Endothelial cell (in vitro differentiated cells): Measurements from ENCODE around the gene SYNGR1. TPM values are rescaled to one million over a fixed set of nuclear protein-coding genes. Genes with fewer than 3 reads are reported as not detected.
"Not testable (repeated sequence)": the region's sequence is repeated elsewhere in the genome, so short reads cannot be mapped to it uniquely, and the experiment has no call there.

ENCODE experiments used
- DNase-seq: peaks from one replicate; pipeline ENCODE4 v3.0.0; 2021; ENCODE audit warnings: low spot score
- H3K27ac Mint-ChIP-seq: one replicate; pipeline ENCODE4 v1.8.0; 2021; ENCODE audit warnings: mixed read lengths, inconsistent platforms; ENCODE audit not compliant: unreplicated experiment
- H3K27me3 Mint-ChIP-seq: one replicate; pipeline ENCODE4 v1.8.0; 2021; ENCODE audit warnings: mild to moderate bottlenecking, moderate library complexity, mixed read lengths, inconsistent platforms; ENCODE audit not compliant: unreplicated experiment
- H3K36me3 Mint-ChIP-seq: one replicate; pipeline ENCODE4 v1.8.0; 2021; ENCODE audit warnings: mild to moderate bottlenecking, low read depth, mixed read lengths, inconsistent platforms; ENCODE audit not compliant: unreplicated experiment
- H3K4me1 Mint-ChIP-seq: one replicate; pipeline ENCODE4 v1.8.0; 2021; ENCODE audit warnings: mild to moderate bottlenecking, mixed read lengths, inconsistent platforms; ENCODE audit not compliant: unreplicated experiment
- H3K4me3 Mint-ChIP-seq: one replicate; pipeline ENCODE4 v1.8.0; 2021; ENCODE audit warnings: mild to moderate bottlenecking, mixed read lengths, inconsistent platforms; ENCODE audit not compliant: unreplicated experiment
- H3K9me3 Mint-ChIP-seq: one replicate; pipeline ENCODE4 v1.8.0; 2021; ENCODE audit warnings: mixed read lengths, inconsistent platforms; ENCODE audit not compliant: unreplicated experiment
- CTCF ChIP-seq: fragments of 200-600 bp; sonication (generic); IDR thresholded peaks from one replicate; pipeline ENCODE4 v1.5.0; 2021; ENCODE audit warnings: antibody characterized with exemption; ENCODE audit not compliant: unreplicated experiment
- total RNA-seq: library from RNA; stranded (reverse); fragmentation: NEBNext Ultra II Directional; extraction: Animal tissue kit (Norgen Biotek cat#: 25700); gene quantifications from one replicate; pipeline ENCODE4 v1.2.1, GENCODE V29; 2021; ENCODE audit not compliant: unreplicated experiment

SYNGR1 gene
- total RNA-seq, 1 donor from 2014 or later = 2.9 TPM

DNA sequence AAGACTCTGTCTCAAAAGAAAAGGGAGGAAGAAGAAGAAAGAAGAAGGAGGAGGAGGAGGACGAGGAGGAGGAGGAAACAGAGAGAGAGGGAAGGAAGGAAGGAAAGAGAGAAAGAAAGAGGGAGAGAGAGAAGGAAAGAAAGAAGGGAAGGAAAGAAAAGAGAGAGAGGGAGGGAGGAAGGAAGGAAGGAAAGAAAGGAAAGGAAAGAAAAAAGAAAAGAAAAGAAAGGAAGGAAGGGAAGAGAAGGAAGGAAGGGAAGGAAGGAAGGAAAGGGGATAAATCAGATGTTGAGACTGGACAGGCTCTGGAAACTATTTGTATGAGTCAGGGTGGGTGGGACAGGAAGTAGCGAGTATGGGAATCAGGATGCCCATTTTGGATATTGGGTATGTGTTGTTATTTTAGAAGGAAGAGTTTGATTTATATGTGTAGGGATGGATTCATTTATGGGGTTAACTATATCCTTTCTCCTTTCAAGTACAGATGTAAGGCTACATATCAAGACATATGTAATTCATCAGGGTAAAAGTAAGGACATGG lies 24.3 kb upstream of the SYNGR1 start:
- peak overlapping the region; percentile 63 for H3K27ac Mint-ChIP-seq
- no peaks in the 10 kb centered on the region for H3K4me1 Mint-ChIP-seq

GRCh38 chr22:39327995-39328754 lies 21.6 kb upstream of the SYNGR1 start:
- Mint-ChIP-seq H3K9me3 (no peaks in the 10 kb centered on the region), H3K36me3 (no peaks in the 10 kb centered on the region), H3K4me3 (no peak overlapping the region), H3K27ac (no peak overlapping the region), H3K27me3 (no peaks in the 10 kb centered on the region), H3K4me1 (no peaks in the 10 kb centered on the region)
- no peak for DNase-seq
- no peak for TF ChIP-seq CTCF

More for the DNA sequence above, 24.3 kb upstream of the SYNGR1 start:
- Mint-ChIP-seq H3K4me3 (no peak overlapping the region), H3K36me3 (no peaks in the 10 kb centered on the region), H3K27me3 (no peaks in the 10 kb centered on the region), H3K9me3 (no peaks in the 10 kb centered on the region)
- TF ChIP-seq CTCF = no peak
- DNase-seq = no peak

DNA sequence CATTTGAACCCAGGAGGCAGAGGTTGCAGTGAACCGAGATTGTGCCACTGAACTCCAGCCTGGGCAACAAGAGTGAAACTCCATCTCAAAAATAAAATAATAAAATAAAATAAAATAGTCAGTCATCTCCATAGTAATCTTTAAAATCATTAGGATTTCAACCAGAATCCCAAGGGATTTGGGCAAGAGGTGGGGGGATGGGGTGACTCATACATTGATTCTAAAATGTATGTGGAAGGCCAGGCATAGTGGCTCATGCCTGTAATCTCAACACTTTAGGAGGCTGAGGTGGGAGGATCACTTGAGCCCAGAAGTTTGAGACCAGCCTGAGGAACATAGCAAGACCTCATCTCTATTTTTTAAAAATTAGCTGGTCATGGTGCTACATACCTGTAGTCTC lies 19.2 kb upstream of the SYNGR1 start:
- not testable (repeated sequence) for H3K4me3 Mint-ChIP-seq, H3K36me3 Mint-ChIP-seq, H3K4me1 Mint-ChIP-seq, DNase-seq, H3K27me3 Mint-ChIP-seq, H3K27ac Mint-ChIP-seq, H3K9me3 Mint-ChIP-seq

- DNase-seq = no peak
- no peak for TF ChIP-seq CTCF
- no peak overlapping the region for H3K4me3 Mint-ChIP-seq
- no peaks in the 10 kb centered on the region for H3K27me3 Mint-ChIP-seq
- H3K9me3 Mint-ChIP-seq = no peaks in the 10 kb centered on the region
- no peak overlapping the region for H3K27ac Mint-ChIP-seq
- H3K4me1 Mint-ChIP-seq = no peaks in the 10 kb centered on the region
- H3K36me3 Mint-ChIP-seq = no peaks in the 10 kb centered on the region
Observed at GRCh38 chr22:39332441-39333064, 17.2 kb upstream of the SYNGR1 start.

DNA sequence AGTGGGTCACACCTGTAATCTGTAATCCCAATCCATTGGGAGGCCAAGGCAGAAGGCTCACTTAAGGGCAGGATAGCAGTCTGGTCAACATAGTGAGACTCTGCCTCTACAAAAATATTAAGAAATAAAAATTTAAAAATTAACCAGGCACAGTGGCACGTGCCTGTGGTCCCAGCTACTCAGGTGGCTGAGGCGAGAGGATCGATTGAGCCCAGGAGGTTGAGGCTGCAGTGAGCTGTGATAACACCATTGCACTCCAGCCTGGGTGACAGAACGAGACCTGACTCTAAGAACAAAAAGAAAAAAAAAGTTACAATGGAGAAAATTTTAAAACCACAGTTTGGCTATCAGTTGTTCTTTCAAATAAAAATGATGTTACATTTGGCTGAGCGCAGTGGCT lies 13.4 kb upstream of the SYNGR1 start:
- no peak for TF ChIP-seq CTCF
- Mint-ChIP-seq H3K4me1 (no peaks in the 10 kb centered on the region), H3K27me3 (peaks cover 1% of the 10 kb centered on the region), H3K36me3 (no peaks in the 10 kb centered on the region), H3K4me3 (no peak overlapping the region), H3K9me3 (no peaks in the 10 kb centered on the region), H3K27ac (no peak overlapping the region)
- no peak for DNase-seq

GRCh38 chr22:39339775-39340174 lies 10.0 kb upstream of the SYNGR1 start:
- H3K27me3 Mint-ChIP-seq, DNase-seq, H3K4me1 Mint-ChIP-seq, H3K27ac Mint-ChIP-seq, H3K36me3 Mint-ChIP-seq, H3K4me3 Mint-ChIP-seq, H3K9me3 Mint-ChIP-seq: not testable (repeated sequence)
